Stomach (tissue), 9 donors: ENCODE results near the gene ALG9. TPM values are rescaled to one million over a fixed set of nuclear protein-coding genes. Genes with fewer than 3 reads are reported as not detected.
"Not testable (repeated sequence)": the region's sequence is repeated elsewhere in the genome, so short reads cannot be mapped to it uniquely, and the experiment has no call there.

ENCODE experiments used
- DNase-seq, 2 donors: peaks; one replicate each; pipeline versions ENCODE4 v3.0.0 to v3.0.0-alpha.2; 2013 to 2019
- H3K27ac ChIP-seq, 5 donors: fragments of 200-600 bp in 4 of 5; sonication (generic) in 4 of 5; one replicate each; pipeline ENCODE4 v1.5.1; 2013 to 2019; ENCODE audit warnings: mild to moderate bottlenecking in 1 of 5, moderate library complexity in 1 of 5
- H3K27me3 ChIP-seq, 3 donors: fragments of 200-600 bp; sonication (generic); one replicate each; pipeline ENCODE4 v1.5.1; 2017 to 2019; ENCODE audit warnings: mixed run types in 1 of 3
- H3K36me3 ChIP-seq, 4 donors: fragments of 200-600 bp; sonication (generic); 1 replicate in 3 of 4; 2 replicates in 1 of 4; pipeline ENCODE4 v1.5.1; 2016 to 2019
- H3K4me1 ChIP-seq, 4 donors: fragments of 200-600 bp; sonication (generic); one replicate each; pipeline ENCODE4 v1.5.1; 2016 to 2019
- H3K4me3 ChIP-seq, 4 donors: fragments of 200-600 bp; sonication (generic) in 3 of 4; one replicate each; pipeline ENCODE4 v1.5.1; 2016 to 2019; ENCODE audit warnings: mild to moderate bottlenecking in 1 of 4
- H3K9me3 ChIP-seq, 4 donors: fragments of 200-600 bp; sonication (generic); one replicate each; pipeline ENCODE4 v1.5.1; 2016 to 2019
- EP300 ChIP-seq: sonication (generic); formaldehyde crosslinking; IDR thresholded peaks from one replicate; pipeline ENCODE4 v1.6.1; 2017; ENCODE audit warnings: antibody characterized with exemption
- POLR2A ChIP-seq, 4 donors: fragments of 450-650 bp; IDR thresholded peaks; one replicate each; pipeline ENCODE4 v1.6.1; 2016; ENCODE audit warnings: antibody characterized with exemption in 4 of 4, control low read depth in 2 of 4, mild to moderate bottlenecking in 1 of 4, moderate library complexity in 1 of 4
- POLR2AphosphoS5 ChIP-seq, 3 donors: sonication (generic); formaldehyde crosslinking; IDR thresholded peaks; one replicate each; pipeline ENCODE4 v1.6.1; 2016; ENCODE audit warnings: antibody characterized with exemption in 3 of 3
- WGBS, 5 donors: extraction: QIAGEN DNeasy Blood & Tissue Kit in 3 of 5; methylation state at CpG; one replicate each; pipeline versions ENCODE4 v1.1.5 to v1.1.7; 2013 to 2018; 5-methylcytosine and 5-hydroxymethylcytosine counted together
- intact Hi-C: fragments of 100-400 bp; cut with DNase I; formaldehyde crosslinking; loops from one replicate; pipeline ENCODE4 v1.15.1; 2023; ENCODE audit warnings: low total_unique reads
- polyA plus RNA-seq, 3 donors: library from polyadenylated mRNA; stranded (reverse); fragments of 200-250 nt; gene quantifications; one replicate each; pipeline ENCODE4 v1.2.3, GENCODE V29; 2013
- total RNA-seq, 5 donors: library from RNA; depleted of rRNA; stranded (reverse); fragments of >200 nt; gene quantifications; one replicate each; pipeline versions ENCODE4 v1.1.0 to v1.2.3, GENCODE V29; 2014 to 2016
- TF ChIP-seq, protein P1 (sequence below), 7 experiments: fragments of 450-650 bp in 4 of 7; fragments of 200-600 bp in 3 of 7; sonication (generic) in 3 of 7; IDR thresholded peaks; one replicate each; pipeline ENCODE4 v1.5.1; 2016 to 2019; ENCODE audit warnings: antibody characterized with exemption in 7 of 7, control low read depth in 2 of 7, mild to moderate bottlenecking in 1 of 7
- donor health status: healthy with polysubstance abuse.
- donor health status: Bipolar disorder and iron deficiency.
- donor health status: healthy.

The ALG9 gene
- total and polyA plus RNA-seq, 8 donors, result 11.9 to 53.7 (median 25.5) TPM

DNA sequence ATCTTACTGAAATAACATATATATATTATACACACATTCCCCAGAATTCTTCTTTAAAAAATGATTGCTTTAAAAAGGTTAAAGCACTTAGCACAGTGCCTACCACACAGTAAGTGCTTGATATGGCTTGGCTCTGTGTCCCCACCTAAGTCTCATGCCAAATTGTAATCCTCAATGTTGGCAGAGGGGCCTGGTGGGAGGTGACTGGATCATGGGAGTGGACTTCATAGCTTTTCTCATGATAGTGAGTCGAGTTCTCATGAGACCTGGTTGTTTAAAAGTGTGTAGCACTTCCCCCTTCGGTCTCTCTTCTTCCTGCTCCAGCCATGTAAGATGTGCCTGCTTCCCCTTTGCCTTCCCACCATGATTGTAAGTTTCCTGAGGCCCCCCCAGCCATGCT, 34.0 kb upstream of the ALG9 start:
- no peaks in the 10 kb centered on the region for H3K27me3 ChIP-seq
- H3K36me3 ChIP-seq, result peaks cover 0 to 13% (median 0%) of the 10 kb centered on the region in 4 donors
- no peak for DNase-seq
- no peak overlapping the region for H3K4me3 ChIP-seq
- H3K4me1 ChIP-seq, result peaks cover 0 to 2% (median 0%) of the 10 kb centered on the region in 4 donors
- TF ChIP-seq POLR2A (IDR thresholded peaks at IDR 0.05) (no peak), EP300 (no peak), POLR2AphosphoS5 (IDR thresholded peaks at IDR 0.05) (no peak)
- TF ChIP-seq, protein P1, sequence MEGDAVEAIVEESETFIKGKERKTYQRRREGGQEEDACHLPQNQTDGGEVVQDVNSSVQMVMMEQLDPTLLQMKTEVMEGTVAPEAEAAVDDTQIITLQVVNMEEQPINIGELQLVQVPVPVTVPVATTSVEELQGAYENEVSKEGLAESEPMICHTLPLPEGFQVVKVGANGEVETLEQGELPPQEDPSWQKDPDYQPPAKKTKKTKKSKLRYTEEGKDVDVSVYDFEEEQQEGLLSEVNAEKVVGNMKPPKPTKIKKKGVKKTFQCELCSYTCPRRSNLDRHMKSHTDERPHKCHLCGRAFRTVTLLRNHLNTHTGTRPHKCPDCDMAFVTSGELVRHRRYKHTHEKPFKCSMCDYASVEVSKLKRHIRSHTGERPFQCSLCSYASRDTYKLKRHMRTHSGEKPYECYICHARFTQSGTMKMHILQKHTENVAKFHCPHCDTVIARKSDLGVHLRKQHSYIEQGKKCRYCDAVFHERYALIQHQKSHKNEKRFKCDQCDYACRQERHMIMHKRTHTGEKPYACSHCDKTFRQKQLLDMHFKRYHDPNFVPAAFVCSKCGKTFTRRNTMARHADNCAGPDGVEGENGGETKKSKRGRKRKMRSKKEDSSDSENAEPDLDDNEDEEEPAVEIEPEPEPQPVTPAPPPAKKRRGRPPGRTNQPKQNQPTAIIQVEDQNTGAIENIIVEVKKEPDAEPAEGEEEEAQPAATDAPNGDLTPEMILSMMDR (IDR thresholded peaks at IDR 0.05), result no peak
- H3K9me3 ChIP-seq, result no peaks in the 10 kb centered on the region
- intact Hi-C loops, result no loop called here
- 46 to 58% (median 51%) methylated on average over 2 of the region's 2 CpGs for WGBS, 5 donors
- H3K27ac ChIP-seq, result no peak overlapping the region

DNA sequence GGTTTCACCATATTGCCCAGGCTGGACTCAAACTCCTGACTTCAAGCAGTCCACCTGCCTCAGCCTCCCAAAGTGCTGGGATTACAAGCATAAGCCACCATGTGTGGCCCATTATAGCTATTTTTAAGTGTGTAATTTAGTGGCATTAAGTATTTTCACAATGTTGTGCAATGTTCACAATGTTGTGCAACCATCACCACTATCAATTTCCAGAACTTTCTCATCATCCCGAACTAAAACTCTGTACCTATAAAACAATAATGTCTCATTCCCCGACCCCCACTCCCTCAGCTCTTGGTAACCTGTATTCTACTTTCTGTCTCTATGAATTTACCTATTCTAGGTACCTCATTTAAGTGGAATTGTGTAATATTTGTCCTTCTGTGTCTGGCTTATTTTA, 15.5 kb upstream of the ALG9 start:
- TF ChIP-seq POLR2AphosphoS5 (IDR thresholded peaks at IDR 0.05), result no peak
- no peak for TF ChIP-seq EP300
- TF ChIP-seq POLR2A (IDR thresholded peaks at IDR 0.05), result no peak
- TF ChIP-seq, protein P1 (IDR thresholded peaks at IDR 0.05), result no peak
- intact Hi-C loops, result no loop called here
- DNase-seq, result no peak
- Histone ChIP-seq H3K4me1 (no peaks in the 10 kb centered on the region), H3K27me3 (no peaks in the 10 kb centered on the region), H3K4me3 (no peak overlapping the region), H3K9me3 (no peaks in the 10 kb centered on the region), H3K27ac (no peak overlapping the region), H3K36me3 (peaks cover 0 to 17% (median 10%) of the 10 kb centered on the region in 4 donors)
- WGBS, 5 donors, result 73 to 90% (median 84%) methylated on average over 2 of the region's 2 CpGs

DNA sequence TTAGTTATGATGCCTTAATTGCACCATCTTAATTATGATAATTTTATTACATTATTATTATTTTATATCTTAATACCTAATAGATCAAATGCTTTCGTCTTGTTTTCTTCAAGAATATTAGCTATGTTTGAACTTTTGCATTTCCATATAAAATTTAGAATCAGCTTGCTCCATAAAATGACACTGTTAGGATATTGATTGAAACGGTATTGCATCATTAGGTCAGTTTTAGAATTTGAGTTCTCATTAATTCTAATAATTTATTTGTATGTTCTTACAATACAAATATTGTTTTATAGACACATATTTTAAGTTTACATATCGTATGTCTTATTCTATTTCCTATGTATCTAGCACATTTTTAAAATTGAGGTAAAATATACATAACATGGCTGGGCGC, 14.7 kb upstream of the ALG9 start:
- intact Hi-C loops, result no loop called here
- no peak for DNase-seq
- Histone ChIP-seq H3K27me3 (no peaks in the 10 kb centered on the region), H3K36me3 (peaks cover 0 to 17% (median 10%) of the 10 kb centered on the region in 4 donors), H3K4me3 (no peak overlapping the region), H3K9me3 (no peaks in the 10 kb centered on the region), H3K4me1 (no peaks in the 10 kb centered on the region), H3K27ac (no peak overlapping the region)
- 65 to 95% (median 87%) methylated on average over 4 of the region's 4 CpGs for WGBS, 5 donors
- TF ChIP-seq, protein P1 (IDR thresholded peaks at IDR 0.05), result no peak
- TF ChIP-seq POLR2A (IDR thresholded peaks at IDR 0.05), result no peak
- no peak for TF ChIP-seq EP300
- TF ChIP-seq POLR2AphosphoS5 (IDR thresholded peaks at IDR 0.05), result no peak

DNA sequence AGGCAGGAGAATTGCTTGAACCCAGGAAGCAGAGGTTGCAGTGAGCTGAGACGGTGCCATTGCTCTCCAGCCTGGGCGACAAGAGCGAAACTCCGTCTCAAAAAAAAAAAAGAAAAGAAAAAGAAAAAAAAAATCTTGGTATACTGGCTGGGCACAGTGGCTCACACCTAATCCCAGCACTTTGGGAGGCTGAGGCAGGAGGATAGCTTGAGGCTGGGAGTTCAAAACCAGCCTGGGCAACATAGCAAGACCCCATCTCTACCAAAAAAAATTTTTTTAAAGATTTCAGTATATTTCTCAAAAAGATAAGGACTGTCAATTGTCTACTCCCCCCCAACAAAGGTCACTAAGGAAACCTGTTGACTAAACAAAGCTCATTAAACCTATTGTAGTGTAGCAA, 13.7 kb upstream of the ALG9 start:
- H3K4me1 ChIP-seq, DNase-seq, H3K9me3 ChIP-seq, H3K4me3 ChIP-seq, H3K27me3 ChIP-seq, H3K27ac ChIP-seq, intact Hi-C loops: not testable (repeated sequence)
- 71 to 100% (median 83%) methylated on average over 4 of the region's 4 CpGs for WGBS, 5 donors
- peaks cover 0 to 17% (median 10%) of the 10 kb centered on the region in 4 donors for H3K36me3 ChIP-seq

DNA sequence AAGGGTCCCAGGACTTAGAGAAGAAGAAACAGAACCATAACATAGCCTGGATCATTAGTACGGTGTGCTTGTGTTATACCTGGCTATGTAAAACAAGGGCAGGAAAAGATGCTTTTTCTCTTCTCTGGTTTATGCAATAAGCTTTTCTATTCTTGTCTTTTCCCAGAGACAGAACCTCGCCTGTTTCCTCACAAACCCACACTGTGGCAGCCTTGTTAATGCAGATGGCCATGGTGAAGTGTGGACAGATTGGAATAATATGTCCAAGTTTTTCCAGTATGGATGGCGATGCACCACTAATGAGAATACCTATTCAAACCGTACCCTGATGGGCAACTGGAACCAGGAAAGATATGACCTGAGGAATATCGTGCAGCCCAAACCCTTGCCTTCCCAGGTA, 10.8 kb upstream of the ALG9 start:
- no peak overlapping the region for H3K4me3 ChIP-seq
- 87 to 92% (median 91%) methylated on average over 5 of the region's 5 CpGs for WGBS, 5 donors
- TF ChIP-seq, protein P1 (IDR thresholded peaks at IDR 0.05), result no peak
- TF ChIP-seq POLR2A (IDR thresholded peaks at IDR 0.05), result no peak
- no peak for TF ChIP-seq POLR2AphosphoS5 (IDR thresholded peaks at IDR 0.05)
- TF ChIP-seq EP300, result no peak
- peaks cover 0 to 17% (median 10%) of the 10 kb centered on the region in 4 donors for H3K36me3 ChIP-seq
- H3K4me1 ChIP-seq, result peaks cover 6 to 20% (median 19%) of the 10 kb centered on the region in 4 donors
- intact Hi-C loops, result no loop called here
- no peak overlapping the region for H3K27ac ChIP-seq
- no peaks in the 10 kb centered on the region for H3K27me3 ChIP-seq
- no peaks in the 10 kb centered on the region for H3K9me3 ChIP-seq
- DNase-seq, result no peak
